GM21447 (cell line): ENCODE data around the gene TRUB2.
A peak's percentile ranks its signal among the peaks of the same experiment; 100 is the strongest.

Source experiments
- ATAC-seq: cut with Tn5 transposase; IDR thresholded peaks from one replicate; pipeline ENCODE4 v1.9.1; 2021; ENCODE audit not compliant: unreplicated experiment

The TRUB2 gene

GRCh38 chr9:128322404-128323211 is at the start of gene TRUB2, which contains the start of gene COQ4:
TRUB2 (minus strand) TSS chr9:128322447; CDS start chr9:128322408, 39 bp downstream.
COQ4 (plus strand) TSS chr9:128322839; CDS start chr9:128322859, 20 bp downstream.
- peak; percentile 80 for ATAC-seq

DNA sequence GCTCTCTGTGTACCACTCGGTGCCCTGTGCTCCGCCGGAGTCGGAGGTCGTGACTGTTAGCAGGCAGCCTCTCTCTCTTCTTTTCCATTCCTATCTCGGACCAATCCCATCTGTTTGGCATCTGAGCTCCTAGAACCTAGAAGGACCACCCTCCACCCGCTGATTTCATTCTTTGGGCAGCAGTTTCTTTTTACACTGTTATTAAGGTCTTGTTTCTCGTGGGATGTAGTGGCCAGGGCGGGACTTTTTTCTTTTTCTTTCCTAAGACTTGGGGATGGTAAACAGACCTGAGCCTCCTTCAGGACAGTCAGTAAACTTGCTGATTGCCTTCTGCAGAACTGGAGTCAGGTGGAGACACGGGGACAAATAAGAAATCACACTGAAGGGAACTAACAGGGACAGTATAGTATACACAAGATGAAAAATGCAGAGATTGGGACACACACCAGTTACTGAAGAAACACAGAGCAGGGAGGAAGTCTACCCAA is 49.4 kb upstream of the TRUB2 start:
- no peak for ATAC-seq

GRCh38 chr9:128370752-128371629 is 48.7 kb upstream of the TRUB2 start, which contains the start of gene URM1:
URM1 (plus strand) TSS chr9:128371374; CDS start chr9:128371381, 7 bp downstream.
- ATAC-seq, result peak; percentile 83

DNA sequence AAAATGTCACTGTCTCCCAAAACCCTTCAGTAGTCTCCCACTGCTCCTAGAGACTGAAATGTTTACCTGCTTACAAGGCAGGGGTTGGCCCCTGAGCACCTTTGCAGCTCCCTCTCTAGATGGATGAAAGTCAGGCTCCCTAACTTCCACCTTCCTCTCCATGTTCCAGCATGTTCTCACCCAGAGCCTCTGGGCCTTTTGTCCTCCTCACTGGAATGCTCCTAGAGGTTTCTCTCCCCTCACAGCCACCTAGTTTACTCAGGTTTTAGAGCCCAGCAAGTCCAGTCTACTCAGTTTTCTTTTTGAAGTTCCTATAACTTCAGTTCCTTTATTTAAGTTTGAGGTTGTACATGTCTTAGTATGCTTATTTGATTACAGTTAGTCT is 48.1 kb upstream of the TRUB2 start:
- ATAC-seq, result no peak

DNA sequence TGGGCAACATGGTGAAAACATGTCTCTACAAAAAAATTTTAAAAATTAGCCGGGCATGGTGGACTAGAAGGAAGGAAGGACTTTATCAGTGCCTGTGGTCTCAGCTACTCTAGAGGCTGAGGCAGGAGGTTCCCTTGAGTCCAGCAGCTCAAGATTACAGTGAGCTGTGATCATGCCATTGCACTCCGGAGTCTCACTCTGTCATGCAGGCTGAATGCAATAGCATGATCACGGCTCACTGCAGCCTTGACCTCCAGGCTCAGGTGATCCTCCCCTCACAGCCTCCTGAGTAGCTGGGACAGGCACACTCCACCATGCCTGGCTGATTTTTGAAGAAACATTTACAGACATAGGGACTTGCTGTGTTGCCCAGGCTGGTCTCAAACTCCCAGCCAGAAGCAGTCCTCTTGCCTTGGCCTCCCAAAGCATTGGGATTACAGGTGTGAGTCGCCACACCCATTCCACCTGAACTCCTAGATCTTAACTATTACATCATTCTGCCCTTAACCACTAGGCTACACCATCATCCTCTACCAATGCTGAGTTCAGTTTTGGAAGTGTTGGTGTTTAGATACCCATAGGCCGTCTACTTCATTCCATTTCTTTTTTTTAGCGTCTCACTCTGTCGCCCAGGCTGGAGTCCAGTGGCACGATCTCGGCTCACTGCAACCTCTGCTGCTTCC is 46.9 kb upstream of the TRUB2 start:
- no peak for ATAC-seq

DNA sequence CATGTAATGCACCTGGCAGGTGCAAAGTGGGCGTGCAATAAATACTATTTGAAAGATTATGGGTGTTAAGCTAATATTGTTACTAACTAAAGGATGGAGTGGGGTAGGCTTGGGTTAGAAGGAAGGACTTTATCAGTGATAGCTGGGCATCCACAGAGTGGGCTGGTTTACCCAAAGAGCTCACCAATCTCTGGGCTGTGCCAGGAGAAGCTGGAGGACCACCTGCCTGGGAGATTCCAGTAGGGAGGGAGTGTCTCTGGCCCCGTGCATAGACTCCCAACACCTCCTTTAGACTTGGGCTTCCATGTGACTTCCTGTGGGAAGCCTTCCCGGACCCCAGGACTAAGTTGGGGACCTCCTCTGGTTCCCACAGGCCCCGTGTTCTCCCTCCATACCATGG is 43.3 kb upstream of the TRUB2 start:
- ATAC-seq, result no peak

DNA sequence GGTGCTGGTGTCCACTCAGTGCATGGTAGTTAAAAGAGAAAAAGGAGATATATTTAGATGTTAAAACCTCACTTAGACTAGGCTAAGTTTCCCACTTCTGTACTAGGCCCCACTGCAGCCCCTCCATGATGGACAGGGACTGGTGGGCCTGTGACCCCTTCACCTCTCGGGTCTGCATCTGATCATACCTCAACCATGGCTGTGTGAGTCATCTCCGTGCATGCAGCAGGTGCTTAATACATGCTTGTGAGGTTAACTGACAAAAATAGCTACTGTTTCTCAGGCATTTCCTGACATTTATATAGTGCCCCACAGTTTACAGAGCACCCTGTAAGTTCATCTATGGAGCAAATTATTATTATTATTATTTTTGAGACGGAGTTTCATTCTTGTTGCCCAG is 40.5 kb upstream of the TRUB2 start:
- ATAC-seq, result no peak

DNA sequence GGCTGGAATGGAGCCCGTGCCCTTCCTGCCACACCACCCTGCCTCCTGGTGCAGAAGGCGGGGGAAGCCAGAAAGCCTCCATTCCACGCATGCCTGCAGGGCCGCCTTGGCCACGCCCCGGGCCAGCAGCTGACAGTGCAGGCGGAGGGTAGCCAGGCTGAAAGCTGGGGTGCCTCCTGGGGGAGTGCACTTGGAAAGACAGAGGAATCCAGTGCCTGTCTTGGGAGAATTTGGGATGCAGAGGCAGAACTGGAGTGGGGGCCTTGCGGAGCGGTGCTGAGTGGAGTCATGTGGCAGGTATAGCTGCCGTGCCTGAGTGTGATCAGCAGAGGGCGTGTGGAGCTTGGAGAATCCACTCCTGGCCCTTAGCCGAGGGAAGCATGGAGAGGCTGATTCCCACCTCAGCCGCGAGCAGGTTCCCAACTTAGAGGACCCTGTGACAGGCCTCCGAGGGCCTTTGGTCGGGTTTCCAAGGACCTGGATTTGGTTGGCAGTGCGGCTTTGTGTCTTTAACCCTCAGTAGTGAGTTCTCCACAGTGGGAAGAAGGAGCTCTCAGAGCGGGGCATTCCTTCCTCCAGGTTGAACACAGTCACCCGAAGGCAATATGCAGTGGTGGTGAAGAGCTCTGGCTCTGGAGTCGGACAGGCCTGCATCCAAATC is 39.9 kb upstream of the TRUB2 start:
- peak; percentile 62 for ATAC-seq

DNA sequence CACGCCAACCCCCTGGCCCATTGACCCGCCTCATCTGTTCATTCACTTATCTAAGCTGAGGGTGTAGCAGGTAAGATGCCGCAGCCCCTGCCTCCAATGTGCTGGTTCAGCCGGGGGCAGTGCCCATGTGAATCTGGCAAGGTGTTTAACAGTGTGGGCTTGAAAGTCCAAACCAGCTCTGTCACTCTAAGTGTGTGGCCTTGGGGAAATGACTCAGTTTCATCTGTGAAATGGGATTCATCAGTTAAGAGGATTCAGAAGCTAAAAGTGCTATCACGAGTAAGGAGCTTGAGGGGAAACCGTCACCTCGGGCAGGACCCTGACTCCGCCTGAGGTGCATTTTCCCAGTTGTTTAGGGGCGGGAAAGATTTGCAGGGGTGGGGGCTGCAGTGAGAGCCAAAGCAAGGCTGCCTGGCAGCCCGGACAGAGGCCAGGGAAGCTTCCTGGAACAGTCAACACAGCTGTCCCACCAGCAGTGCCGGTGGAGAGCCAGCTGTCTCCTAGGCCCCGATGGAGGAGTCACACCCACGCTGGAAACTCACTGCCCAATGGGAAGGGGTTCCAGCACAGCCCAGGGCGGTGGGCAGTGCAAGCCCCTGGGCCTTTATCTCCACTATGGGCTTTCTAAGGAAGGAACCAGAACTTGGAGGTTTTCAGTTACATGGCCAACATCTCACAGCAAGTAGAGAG is 39.2 kb upstream of the TRUB2 start:
- ATAC-seq, result no peak

- ATAC-seq, result no peak
Measured at GRCh38 chr9:128360826-128361225, 38.6 kb upstream of the TRUB2 start.

DNA sequence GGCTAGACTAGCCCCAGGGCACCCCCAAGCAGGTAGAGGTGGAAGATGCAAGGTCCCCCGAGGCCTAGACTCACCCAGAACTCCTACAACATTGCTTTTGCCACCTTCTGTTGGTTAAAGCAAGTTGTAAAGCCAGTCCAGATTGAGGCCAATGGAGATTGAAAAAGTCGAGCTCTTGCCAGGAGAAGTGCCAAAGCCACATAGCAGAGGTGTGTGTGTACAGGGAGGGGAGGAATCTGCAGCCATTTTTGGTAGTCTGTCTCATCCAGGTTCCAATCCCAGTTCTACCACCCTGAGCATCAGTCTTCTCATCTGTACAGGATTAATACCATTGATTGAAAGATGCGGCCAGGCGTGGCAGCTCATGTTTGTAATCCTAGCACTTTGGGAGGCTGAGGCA is 36.6 kb upstream of the TRUB2 start:
- ATAC-seq, result no peak

DNA sequence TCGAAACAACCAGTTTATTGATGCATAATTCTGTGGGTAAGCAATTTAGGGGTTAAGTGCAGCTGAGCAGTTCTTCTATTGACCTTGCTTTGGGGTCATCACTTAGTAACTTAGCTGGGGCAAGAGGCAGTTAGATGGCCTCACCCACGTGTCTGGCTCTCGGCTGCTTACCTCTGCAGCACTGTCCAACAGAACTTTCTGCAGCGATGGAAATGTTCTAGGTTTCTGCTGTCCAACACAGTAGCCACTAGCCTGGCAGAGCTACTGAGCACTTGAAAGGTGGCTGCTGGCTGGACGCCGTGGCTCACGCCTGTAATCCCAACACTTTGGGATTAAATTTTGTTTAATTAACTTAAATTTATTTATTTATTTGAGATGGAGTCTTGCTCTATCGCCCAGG is 35.8 kb upstream of the TRUB2 start:
- ATAC-seq, result no peak

- no peak for ATAC-seq
Measured at GRCh38 chr9:128355451-128355850, 33.2 kb upstream of the TRUB2 start.

- ATAC-seq, result no peak
Measured at GRCh38 chr9:128349772-128350171, 27.5 kb upstream of the TRUB2 start.

DNA sequence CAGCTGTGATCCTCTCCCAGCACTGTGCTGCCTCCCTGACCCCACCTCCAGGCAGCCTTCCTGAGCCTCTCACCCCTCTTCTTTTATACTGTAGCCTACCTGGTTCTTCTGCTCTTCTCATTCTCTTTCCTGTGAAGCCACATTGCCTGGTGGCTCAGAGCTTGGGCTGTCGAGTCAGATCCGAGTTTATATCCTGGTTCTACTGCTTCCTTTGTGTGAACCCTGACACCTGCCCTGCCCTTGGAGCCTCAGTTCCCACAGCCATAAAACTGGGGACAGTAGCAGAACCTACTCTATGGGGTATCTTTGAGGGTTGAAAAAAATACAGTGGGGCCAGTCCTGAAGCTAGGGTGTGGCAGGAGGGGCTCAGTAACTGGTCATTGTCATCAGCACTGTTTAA is 26.9 kb upstream of the TRUB2 start:
- no peak for ATAC-seq

- no peak for ATAC-seq
Measured at GRCh38 chr9:128344931-128345605, 22.8 kb upstream of the TRUB2 start.

DNA sequence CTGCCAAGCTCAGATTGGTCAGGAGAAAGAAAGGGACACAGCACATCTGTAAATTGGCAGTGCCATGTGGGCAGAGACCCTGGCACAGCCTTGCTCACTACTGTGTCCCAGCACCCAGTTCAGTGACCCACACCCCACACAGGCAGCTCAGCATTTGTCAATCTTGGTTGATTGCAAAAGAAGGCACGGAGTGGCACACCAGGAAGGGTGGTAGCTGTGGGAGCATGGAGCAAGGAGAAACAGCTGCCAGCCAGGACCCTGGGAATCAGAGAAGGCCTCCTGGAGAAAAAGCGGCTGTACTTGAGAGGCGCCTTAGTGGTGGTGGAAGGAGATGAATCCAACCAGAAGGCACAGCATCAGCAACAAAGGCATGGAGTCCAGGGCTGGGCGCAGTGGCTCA is 21.6 kb upstream of the TRUB2 start:
- no peak for ATAC-seq

GRCh38 chr9:128342971-128343680 is 20.9 kb upstream of the TRUB2 start:
- no peak for ATAC-seq

GRCh38 chr9:128341435-128341849 is 19.2 kb upstream of the TRUB2 start:
- peak; percentile 56 for ATAC-seq
